Peyer's patch (tissue), 4 donors: Measurements from ENCODE around the gene SLC6A11. TPM values are rescaled to one million over a fixed set of nuclear protein-coding genes. Genes with fewer than 3 reads are reported as not detected.

Experiments
- DNase-seq, 3 donors: peaks; one replicate each; pipeline ENCODE4 v3.0.0-alpha.2; 2017 to 2019
- H3K27ac ChIP-seq, 4 donors: fragments of 200-600 bp; sonication (generic); one replicate each; pipeline ENCODE4 v1.5.1; 2016 to 2019
- H3K27me3 ChIP-seq, 2 donors: fragments of 200-600 bp; sonication (generic); one replicate each; pipeline ENCODE4 v1.5.1; 2019
- H3K36me3 ChIP-seq, 3 donors: fragments of 200-600 bp; sonication (generic); one replicate each; pipeline ENCODE4 v1.5.1; 2016 to 2019
- H3K4me1 ChIP-seq, 4 donors: fragments of 200-600 bp; sonication (generic); one replicate each; pipeline ENCODE4 v1.5.1; 2016 to 2019
- H3K4me3 ChIP-seq, 4 donors: fragments of 200-600 bp; sonication (generic); 1 replicate in 3 of 4; 2 replicates in 1 of 4; pipeline ENCODE4 v1.5.1; 2016 to 2019; ENCODE audit warnings: mild to moderate bottlenecking in 1 of 4
- H3K9me3 ChIP-seq, 4 donors: fragments of 200-600 bp; sonication (generic); one replicate each; pipeline ENCODE4 v1.5.1; 2016 to 2019; ENCODE audit warnings: mild to moderate bottlenecking in 1 of 4
- POLR2A ChIP-seq, 2 donors: fragments of 450-650 bp; IDR thresholded peaks; one replicate each; pipeline ENCODE4 v1.5.1; 2017; ENCODE audit warnings: antibody characterized with exemption in 2 of 2, mild to moderate bottlenecking in 2 of 2, moderate library complexity in 2 of 2
- total RNA-seq, 4 donors: library from RNA; depleted of rRNA; stranded (reverse); fragments of >200 nt; gene quantifications; one replicate each; pipeline ENCODE4 v1.1.0, GENCODE V29; 2016
- TF ChIP-seq, protein P1 (sequence below), 6 experiments: fragments of 450-650 bp in 4 of 6; fragments of 200-600 bp in 2 of 6; sonication (generic) in 1 of 6; IDR thresholded peaks; one replicate each; pipeline ENCODE4 v1.5.1; 2017 to 2019; ENCODE audit warnings: antibody characterized with exemption in 6 of 6, mild to moderate bottlenecking in 3 of 6, moderate library complexity in 1 of 6

Gene SLC6A11
- total RNA-seq, 4 donors from 2014 or later: not detected

DNA sequence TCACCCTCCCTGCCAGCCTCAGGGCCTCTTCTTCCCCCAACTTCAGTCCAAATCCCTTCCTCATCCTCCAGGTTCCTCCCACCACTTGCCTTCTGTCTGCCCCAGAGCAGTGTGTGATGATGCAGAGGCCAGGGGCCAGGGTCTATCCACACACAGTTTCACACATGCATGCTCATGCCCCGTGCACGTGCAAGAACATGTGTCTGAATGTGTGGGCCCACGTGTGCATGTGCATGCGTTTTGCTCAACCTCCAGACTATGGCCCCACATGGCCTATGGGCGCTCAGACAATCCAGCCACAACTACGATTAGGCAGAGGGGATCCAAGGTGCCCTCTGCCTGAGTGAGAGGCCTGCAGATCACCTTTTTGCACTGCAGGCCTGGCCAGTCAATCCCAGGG is 144.2 kb downstream of the SLC6A11 start:
- no peak overlapping the region for H3K4me3 ChIP-seq
- no peaks in the 10 kb centered on the region for H3K9me3 ChIP-seq
- no peaks in the 10 kb centered on the region for H3K36me3 ChIP-seq
- no peaks in the 10 kb centered on the region for H3K4me1 ChIP-seq
- DNase-seq: no peak
- no peaks in the 10 kb centered on the region for H3K27me3 ChIP-seq
- TF ChIP-seq, protein P1, sequence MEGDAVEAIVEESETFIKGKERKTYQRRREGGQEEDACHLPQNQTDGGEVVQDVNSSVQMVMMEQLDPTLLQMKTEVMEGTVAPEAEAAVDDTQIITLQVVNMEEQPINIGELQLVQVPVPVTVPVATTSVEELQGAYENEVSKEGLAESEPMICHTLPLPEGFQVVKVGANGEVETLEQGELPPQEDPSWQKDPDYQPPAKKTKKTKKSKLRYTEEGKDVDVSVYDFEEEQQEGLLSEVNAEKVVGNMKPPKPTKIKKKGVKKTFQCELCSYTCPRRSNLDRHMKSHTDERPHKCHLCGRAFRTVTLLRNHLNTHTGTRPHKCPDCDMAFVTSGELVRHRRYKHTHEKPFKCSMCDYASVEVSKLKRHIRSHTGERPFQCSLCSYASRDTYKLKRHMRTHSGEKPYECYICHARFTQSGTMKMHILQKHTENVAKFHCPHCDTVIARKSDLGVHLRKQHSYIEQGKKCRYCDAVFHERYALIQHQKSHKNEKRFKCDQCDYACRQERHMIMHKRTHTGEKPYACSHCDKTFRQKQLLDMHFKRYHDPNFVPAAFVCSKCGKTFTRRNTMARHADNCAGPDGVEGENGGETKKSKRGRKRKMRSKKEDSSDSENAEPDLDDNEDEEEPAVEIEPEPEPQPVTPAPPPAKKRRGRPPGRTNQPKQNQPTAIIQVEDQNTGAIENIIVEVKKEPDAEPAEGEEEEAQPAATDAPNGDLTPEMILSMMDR (IDR thresholded peaks at IDR 0.05): no peak
- no peak for TF ChIP-seq POLR2A (IDR thresholded peaks at IDR 0.05)
- no peak overlapping the region for H3K27ac ChIP-seq

DNA sequence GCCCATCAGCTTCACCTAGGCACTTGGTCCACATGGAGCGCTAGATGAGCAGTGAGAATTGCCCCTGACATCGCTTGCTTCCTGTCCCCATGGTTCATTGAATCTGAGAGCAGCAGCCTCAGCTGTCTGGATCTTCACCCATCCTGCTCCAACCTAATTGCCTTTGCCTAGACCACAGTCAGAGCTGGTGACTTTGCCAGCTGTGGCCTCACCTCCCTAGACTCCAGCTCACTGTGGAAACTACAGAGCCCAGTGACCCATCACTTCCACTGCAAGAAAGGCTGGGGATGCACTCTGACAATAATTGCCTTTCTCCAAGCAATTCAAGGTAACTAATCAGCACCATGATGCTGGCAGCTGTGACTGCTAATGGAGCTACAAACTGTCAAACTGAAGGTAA is 145.9 kb downstream of the SLC6A11 start:
- TF ChIP-seq, protein P1 (IDR thresholded peaks at IDR 0.05): no peak
- no peak for TF ChIP-seq POLR2A (IDR thresholded peaks at IDR 0.05)
- Histone ChIP-seq H3K4me1 (no peaks in the 10 kb centered on the region), H3K9me3 (no peaks in the 10 kb centered on the region), H3K27ac (no peak overlapping the region), H3K4me3 (no peak overlapping the region), H3K27me3 (no peaks in the 10 kb centered on the region), H3K36me3 (no peaks in the 10 kb centered on the region)
- no peak for DNase-seq

DNA sequence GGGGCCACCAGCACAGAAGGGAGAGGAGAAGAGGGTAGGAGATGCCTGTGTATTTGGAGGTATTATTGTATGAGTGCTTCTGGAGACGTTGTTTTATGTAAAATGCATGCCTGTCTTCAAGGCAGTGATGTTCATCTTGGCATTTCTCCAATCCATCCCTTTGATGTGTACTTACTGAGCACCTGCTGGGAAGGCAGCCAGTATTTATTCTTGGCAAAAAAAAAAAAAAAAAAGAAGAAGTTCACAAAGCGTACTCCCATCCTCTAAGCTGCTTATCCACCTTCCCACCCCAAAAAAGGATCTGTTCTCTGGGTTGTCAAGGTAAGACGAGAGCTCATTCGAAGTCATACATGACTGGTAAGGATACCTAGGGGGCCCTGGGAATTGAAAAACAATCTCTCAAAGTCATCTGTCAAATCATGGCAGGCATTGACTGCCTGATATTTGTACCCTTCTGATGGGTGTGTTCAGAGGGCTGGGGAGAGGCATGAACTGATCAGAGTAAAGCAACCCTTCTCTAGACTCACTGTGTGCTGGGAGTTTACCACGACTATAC is 146.5 kb downstream of the SLC6A11 start:
- Histone ChIP-seq H3K4me1 (no peaks in the 10 kb centered on the region), H3K9me3 (no peaks in the 10 kb centered on the region), H3K36me3 (no peaks in the 10 kb centered on the region), H3K27me3 (no peaks in the 10 kb centered on the region), H3K4me3 (no peak overlapping the region), H3K27ac (no peak overlapping the region)
- TF ChIP-seq, protein P1 (IDR thresholded peaks at IDR 0.05): no peak
- no peak for TF ChIP-seq POLR2A (IDR thresholded peaks at IDR 0.05)
- DNase-seq: no peak

DNA sequence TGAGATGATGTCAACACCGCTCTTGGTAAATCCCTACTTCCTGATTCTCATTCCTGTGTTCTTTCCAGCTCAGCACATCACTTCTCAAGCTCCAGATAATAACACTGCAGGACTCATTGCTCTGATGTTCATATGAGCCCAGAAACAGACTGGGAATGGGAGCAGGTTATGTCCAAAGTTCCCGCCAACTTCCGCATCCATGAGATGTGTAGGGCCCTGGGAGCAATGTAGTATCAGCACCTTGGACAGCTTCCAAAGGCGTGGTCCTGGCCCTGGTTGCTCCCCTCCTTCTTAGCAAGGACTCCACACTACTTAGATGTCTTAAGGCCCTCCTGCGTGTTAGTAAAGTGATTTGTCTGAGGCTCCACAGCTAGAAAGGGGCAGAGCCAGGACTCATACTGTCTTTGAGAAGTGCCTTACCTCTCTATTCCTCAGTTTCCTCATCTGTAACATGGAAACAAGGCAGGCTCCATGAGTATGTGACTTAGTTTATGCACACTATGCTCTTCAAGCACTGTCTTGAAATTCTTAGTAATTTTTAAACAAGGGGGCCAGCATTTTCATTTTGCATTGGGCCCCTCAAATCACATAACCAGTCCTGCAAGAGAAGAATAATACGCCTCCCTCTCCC is 148.6 kb downstream of the SLC6A11 start:
- Histone ChIP-seq H3K27me3 (no peaks in the 10 kb centered on the region), H3K36me3 (no peaks in the 10 kb centered on the region), H3K9me3 (no peaks in the 10 kb centered on the region), H3K4me1 (no peaks in the 10 kb centered on the region), H3K4me3 (no peak overlapping the region), H3K27ac (no peak overlapping the region)
- DNase-seq: peak in 1 of 3 donors; percentile 50
- TF ChIP-seq, protein P1 (IDR thresholded peaks at IDR 0.05): no peak
- no peak for TF ChIP-seq POLR2A (IDR thresholded peaks at IDR 0.05)

DNA sequence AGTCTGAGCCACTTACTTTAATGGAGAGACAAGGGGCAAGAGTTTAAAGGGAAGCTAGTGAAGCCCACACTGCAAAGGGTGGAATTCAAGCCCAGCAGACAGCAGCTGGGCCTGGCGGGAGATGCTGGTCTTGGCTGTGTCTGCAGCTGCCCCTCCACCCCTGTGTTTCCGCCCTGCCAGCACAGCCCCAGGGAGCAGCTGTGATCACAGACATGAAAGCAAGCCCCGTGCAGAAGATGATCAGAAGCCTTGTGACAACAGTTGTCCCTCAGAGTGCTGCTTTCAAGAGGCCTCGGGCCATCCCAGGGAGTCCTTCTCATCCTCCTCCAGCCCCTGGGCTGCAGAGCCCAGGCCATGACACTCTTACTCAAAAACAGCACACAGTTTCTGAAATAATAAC is 152.4 kb downstream of the SLC6A11 start:
- DNase-seq: no peak
- no peaks in the 10 kb centered on the region for H3K27me3 ChIP-seq

More for the DNA sequence above, 152.4 kb downstream of the SLC6A11 start:
- Histone ChIP-seq H3K36me3 (no peaks in the 10 kb centered on the region), H3K27ac (no peak overlapping the region), H3K4me1 (no peaks in the 10 kb centered on the region), H3K4me3 (no peak overlapping the region), H3K9me3 (no peaks in the 10 kb centered on the region)
- TF ChIP-seq, protein P1 (IDR thresholded peaks at IDR 0.05): no peak
- TF ChIP-seq POLR2A (IDR thresholded peaks at IDR 0.05): no peak
